Pancreas (tissue), 10 donors: Measurements from ENCODE around the gene AJAP1. TPM values are rescaled to one million over a fixed set of nuclear protein-coding genes. Genes with fewer than 3 reads are reported as not detected.
A peak's percentile ranks its signal among the peaks of the same experiment; 100 is the strongest.

Source experiments
- ATAC-seq, 4 donors: fragments of 200-7000 bp; cut with Tn5 transposase; one replicate each; pipeline versions ENCODE4 v1.8.0 to v1.9.1; 2020; ENCODE audit warnings: mild to moderate bottlenecking in 4 of 4, moderate library complexity in 4 of 4
- DNase-seq, 6 donors: peaks; one replicate each; pipeline ENCODE4 v3.0.0-alpha.2; 2020
- FAIRE-seq: peaks from 2 replicates; lab custom pipeline; 2012; peaks lifted over from hg19 to GRCh38; lab: Jason Lieb, UNC
- H3K27ac ChIP-seq, 4 donors: fragments of 200-600 bp; sonication (generic); 1 replicate in 3 of 4; 2 replicates in 1 of 4; pipeline versions ENCODE4 v1.5.0 to v1.8.0; 2020
- H3K27me3 ChIP-seq, 4 donors: fragments of 200-600 bp; one replicate each; pipeline ENCODE4 v1.8.0; 2021
- H3K36me3 ChIP-seq, 3 donors: fragments of 200-600 bp; sonication (generic) in 1 of 3; one replicate each; pipeline versions ENCODE4 v1.5.0 to v1.8.0; 2020 to 2021
- H3K4me1 ChIP-seq, 3 donors: fragments of 200-600 bp; one replicate each; pipeline ENCODE4 v1.8.0; 2021
- H3K4me3 ChIP-seq, 4 donors: fragments of 200-600 bp; sonication (generic) in 2 of 4; one replicate each; pipeline versions ENCODE4 v1.5.0 to v1.8.0; 2020 to 2021
- H3K9me3 ChIP-seq, 4 donors: fragments of 200-600 bp; one replicate each; pipeline ENCODE4 v1.8.0; 2021
- WGBS, 2 donors: extraction: QIAGEN DNeasy Blood & Tissue Kit; methylation state at CpG; one replicate each; pipeline ENCODE4 v1.1.7; 2013; 5-methylcytosine and 5-hydroxymethylcytosine counted together
- intact Hi-C, 3 donors: fragments of 100-400 bp; cut with DNase I; formaldehyde crosslinking; loops; one replicate each; pipeline versions ENCODE4 v1.11.1 to v1.14.2; 2022
- polyA plus RNA-seq, 2 donors: library from polyadenylated mRNA; stranded (reverse); fragments of 200-250 nt; gene quantifications; one replicate each; pipeline ENCODE4 v1.2.3, GENCODE V29; 2013
- total RNA-seq, 6 donors: library from RNA; stranded (reverse); fragmentation: NEBNext Ultra II Directional in 4 of 6; extraction: Animal tissue kit (Norgen Biotek cat#: 25700) in 4 of 6; gene quantifications; one replicate each; pipeline versions ENCODE4 v1.2.1 to v1.2.4, GENCODE V29; 2021 to 2023
- TF ChIP-seq, protein P1 (sequence below), 4 donors: fragments of 200-600 bp; sonication (generic) in 3 of 4; IDR thresholded peaks; one replicate each; pipeline versions ENCODE4 v1.5.0 to v1.8.0; 2021; ENCODE audit warnings: antibody characterized with exemption in 4 of 4
- donor health status: healthy with polysubstance abuse.
- donor health status: DM: no; HTN: no; CAD: no; lungs with moderate emphysema.
- donor health status: DM: no; HTN: no; CAD: no.
- donor health status: control.
- donor health status: control.
- donor health status: Bipolar disorder and iron deficiency.
- donor health status: DM: yes; HTN: yes; CAD: no.
- donor health status: DM: no; HTN: no; CAD: no.
- donor health status: DM: no; HTN: no; CAD: no.
- donor health status: DM: yes; HTN: yes; CAD: no.

Gene AJAP1
- total and polyA plus RNA-seq, 8 donors = 0.38 to 4.3 (median 2.2) TPM

DNA sequence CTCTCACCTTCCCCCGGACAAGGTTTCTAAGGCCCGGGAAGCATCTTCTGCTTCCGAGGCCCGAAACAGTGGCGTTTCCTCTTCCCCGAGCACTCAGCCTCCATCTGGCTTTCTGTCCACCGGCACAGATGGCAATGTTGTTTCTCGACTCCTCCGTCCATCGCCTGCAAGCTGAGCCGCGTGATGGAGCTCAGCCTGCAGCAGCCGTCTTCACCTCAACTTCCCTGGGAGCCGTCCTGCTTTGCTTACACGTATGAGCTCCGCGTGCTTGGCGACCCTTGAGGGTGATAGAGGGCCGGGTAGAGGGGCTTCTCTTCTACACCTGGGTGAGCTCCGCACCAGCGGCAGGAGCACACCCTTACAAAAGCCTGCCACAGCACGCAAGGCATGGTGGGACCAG is 80.4 kb downstream of the AJAP1 start:
- FAIRE-seq (no peak), ATAC-seq (no peak), DNase-seq (no peak)
- no peaks in the 10 kb centered on the region for H3K9me3 ChIP-seq
- intact Hi-C loops = no loop called here
- no peak overlapping the region for H3K27ac ChIP-seq
- WGBS, 2 donors = 78% methylated on average over 22 of the region's 22 CpGs
- TF ChIP-seq, protein P1, sequence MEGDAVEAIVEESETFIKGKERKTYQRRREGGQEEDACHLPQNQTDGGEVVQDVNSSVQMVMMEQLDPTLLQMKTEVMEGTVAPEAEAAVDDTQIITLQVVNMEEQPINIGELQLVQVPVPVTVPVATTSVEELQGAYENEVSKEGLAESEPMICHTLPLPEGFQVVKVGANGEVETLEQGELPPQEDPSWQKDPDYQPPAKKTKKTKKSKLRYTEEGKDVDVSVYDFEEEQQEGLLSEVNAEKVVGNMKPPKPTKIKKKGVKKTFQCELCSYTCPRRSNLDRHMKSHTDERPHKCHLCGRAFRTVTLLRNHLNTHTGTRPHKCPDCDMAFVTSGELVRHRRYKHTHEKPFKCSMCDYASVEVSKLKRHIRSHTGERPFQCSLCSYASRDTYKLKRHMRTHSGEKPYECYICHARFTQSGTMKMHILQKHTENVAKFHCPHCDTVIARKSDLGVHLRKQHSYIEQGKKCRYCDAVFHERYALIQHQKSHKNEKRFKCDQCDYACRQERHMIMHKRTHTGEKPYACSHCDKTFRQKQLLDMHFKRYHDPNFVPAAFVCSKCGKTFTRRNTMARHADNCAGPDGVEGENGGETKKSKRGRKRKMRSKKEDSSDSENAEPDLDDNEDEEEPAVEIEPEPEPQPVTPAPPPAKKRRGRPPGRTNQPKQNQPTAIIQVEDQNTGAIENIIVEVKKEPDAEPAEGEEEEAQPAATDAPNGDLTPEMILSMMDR (IDR thresholded peaks at IDR 0.05) = no peak
- H3K4me3 ChIP-seq = no peak overlapping the region
- H3K27me3 ChIP-seq = no peaks in the 10 kb centered on the region
- no peaks in the 10 kb centered on the region for H3K36me3 ChIP-seq
- no peaks in the 10 kb centered on the region for H3K4me1 ChIP-seq

DNA sequence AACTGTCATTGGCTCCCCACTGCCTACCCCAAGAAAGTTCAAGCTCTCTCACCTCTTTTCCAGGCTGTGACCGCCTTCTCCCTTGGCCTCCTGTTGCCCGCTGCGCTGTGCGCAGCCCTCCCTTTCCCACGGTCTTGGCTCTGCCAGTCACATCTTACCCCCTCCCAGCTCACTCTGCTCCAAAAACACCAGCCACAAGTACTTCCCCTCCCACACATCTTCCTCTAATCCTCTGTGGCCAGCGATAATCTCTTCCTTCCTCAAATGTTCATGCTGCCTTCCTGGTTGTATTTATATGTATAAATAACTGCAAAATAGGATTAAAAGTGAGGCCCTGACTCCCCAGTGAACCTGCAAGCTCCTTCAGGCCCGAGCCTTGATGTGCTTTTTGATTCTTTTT is 81.8 kb downstream of the AJAP1 start:
- TF ChIP-seq, protein P1 (IDR thresholded peaks at IDR 0.05) = no peak
- Histone ChIP-seq H3K4me3 (no peak overlapping the region), H3K27me3 (no peaks in the 10 kb centered on the region), H3K27ac (no peak overlapping the region), H3K4me1 (no peaks in the 10 kb centered on the region), H3K36me3 (no peaks in the 10 kb centered on the region), H3K9me3 (no peaks in the 10 kb centered on the region)
- intact Hi-C loops = no loop called here
- FAIRE-seq = no peak
- DNase-seq = no peak
- 65 to 68% methylated on average over 7 of the region's 7 CpGs for WGBS, 2 donors
- ATAC-seq = peak in 2 of 4 donors; percentile 22 to 27

DNA sequence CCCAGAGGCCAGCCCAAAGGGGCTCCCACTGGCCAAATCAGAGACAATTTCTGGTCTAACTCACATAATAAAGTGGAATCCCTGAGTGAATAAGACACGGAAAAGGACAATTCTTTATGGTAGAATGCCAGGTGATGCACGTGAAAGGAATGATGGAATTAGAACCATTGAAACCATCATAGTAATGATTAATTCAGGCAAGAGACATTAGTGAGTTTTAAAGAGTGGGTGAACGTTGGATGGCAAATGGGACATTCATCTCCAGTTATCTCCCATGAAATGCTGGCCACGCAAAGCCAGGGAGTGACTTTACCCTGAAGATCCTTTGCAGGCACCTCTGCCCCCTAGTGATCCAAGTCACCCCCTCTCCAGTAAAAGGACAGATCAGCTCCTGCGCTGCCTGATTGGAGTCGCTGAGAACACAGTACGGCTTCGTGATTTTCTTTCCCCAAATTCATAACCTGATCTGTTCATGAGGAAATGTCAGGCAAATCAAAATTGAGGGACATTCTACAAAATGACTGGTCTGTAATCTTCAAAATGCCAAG is 87.5 kb downstream of the AJAP1 start:
- Histone ChIP-seq H3K27me3 (no peaks in the 10 kb centered on the region), H3K9me3 (no peaks in the 10 kb centered on the region), H3K4me1 (no peaks in the 10 kb centered on the region), H3K27ac (no peak overlapping the region), H3K4me3 (no peak overlapping the region), H3K36me3 (no peaks in the 10 kb centered on the region)
- intact Hi-C loops = no loop called here
- WGBS, 2 donors = 41 to 66% methylated on average over 8 of the region's 8 CpGs
- ATAC-seq (no peak), FAIRE-seq (no peak), DNase-seq (peak in 1 of 6 donors; percentile 4)
- TF ChIP-seq, protein P1 (IDR thresholded peaks at IDR 0.05) = no peak

DNA sequence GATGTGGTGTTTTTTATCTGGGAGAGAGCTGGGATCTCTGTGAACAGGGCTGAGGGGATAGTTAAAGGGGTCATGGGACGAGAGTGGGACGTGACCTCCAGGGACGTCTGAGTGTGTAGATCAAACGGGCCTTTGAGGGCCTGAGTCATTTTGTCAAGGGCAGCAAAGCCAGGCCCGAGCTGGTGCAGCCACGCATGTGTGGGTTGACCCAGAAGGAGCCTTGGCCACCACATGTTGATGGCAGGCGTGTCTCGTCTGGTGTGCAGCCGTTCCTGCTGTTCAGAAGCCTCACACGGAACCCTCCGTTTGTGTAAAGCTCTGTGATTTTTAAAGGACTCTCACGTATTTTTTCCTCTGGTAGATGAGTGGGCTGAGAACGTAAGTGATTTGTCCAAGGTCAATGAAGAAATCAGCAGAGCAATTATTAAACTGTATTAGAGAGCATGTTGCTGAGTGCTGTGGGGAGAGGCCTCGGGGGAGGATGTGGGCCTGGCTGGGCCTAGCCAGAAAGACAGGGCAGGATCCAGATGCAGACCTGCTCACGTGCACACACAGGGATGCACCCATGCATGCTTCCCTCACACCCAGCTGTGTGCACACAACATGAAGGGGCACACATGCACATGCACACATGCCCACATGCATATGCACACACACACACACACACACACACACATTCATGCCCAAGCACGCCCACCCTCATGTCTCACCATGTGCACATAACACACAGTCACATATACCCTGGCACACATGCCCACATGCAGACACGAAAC is 89.8 kb downstream of the AJAP1 start:
- H3K36me3 ChIP-seq = no peaks in the 10 kb centered on the region
- H3K4me1 ChIP-seq = no peaks in the 10 kb centered on the region
- TF ChIP-seq, protein P1 (IDR thresholded peaks at IDR 0.05) = no peak
- ATAC-seq = no peak
- H3K27me3 ChIP-seq = no peaks in the 10 kb centered on the region
- H3K9me3 ChIP-seq = no peaks in the 10 kb centered on the region
- peak in 1 of 6 donors; percentile 25 for DNase-seq
- intact Hi-C loops = no loop called here
- FAIRE-seq = no peak
- 65% methylated on average over 17 of the region's 17 CpGs for WGBS, 2 donors
- H3K27ac ChIP-seq = no peak overlapping the region
- H3K4me3 ChIP-seq = no peak overlapping the region

DNA sequence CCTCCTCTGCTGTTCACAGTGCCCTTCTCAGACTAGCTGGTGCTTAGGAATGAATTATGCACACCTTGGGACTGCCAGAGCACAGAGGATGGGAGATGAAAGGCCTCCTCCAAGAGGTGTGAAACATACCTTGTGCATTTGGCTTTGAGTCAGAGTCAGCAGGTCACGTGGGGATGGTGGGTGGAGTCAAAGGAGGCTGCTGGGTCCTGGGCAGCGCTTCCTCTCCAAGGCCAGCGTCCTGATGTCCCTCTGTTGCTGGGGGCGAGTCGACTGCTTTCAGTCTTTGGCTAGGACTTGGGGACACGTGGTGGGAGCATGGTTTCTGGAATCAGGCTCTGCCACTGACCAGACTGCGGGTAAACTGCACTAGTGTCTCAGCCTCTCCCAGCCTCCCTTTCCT is 91.2 kb downstream of the AJAP1 start:
- intact Hi-C loops = no loop called here
- DNase-seq (peak in 1 of 6 donors; percentile 19), ATAC-seq (peak in 1 of 4 donors; percentile 28), FAIRE-seq (no peak)
- H3K27me3 ChIP-seq = no peaks in the 10 kb centered on the region
- H3K4me3 ChIP-seq = no peak overlapping the region
- H3K9me3 ChIP-seq = no peaks in the 10 kb centered on the region
- H3K27ac ChIP-seq = no peak overlapping the region
- no peaks in the 10 kb centered on the region for H3K36me3 ChIP-seq
- H3K4me1 ChIP-seq = no peaks in the 10 kb centered on the region
- WGBS, 2 donors = 33 to 34% methylated on average over 7 of the region's 7 CpGs
- TF ChIP-seq, protein P1 (IDR thresholded peaks at IDR 0.05) = no peak
